Progenitor cell of endocrine pancreas (in vitro differentiated cells): ENCODE data around the gene TBXAS1. TPM values are rescaled to one million over a fixed set of nuclear protein-coding genes. Genes with fewer than 3 reads are reported as not detected.

ENCODE experiments used
- DNase-seq: peaks from one replicate; pipeline ENCODE4 v3.0.0; 2021; ENCODE audit warnings: low spot score; ENCODE audit not compliant: unreplicated experiment
- H3K27ac Mint-ChIP-seq: 2 replicates; pipeline ENCODE4 v1.8.0; 2021; ENCODE audit warnings: mild to moderate bottlenecking, moderate library complexity, mixed read lengths
- H3K27me3 Mint-ChIP-seq: 2 replicates; pipeline ENCODE4 v1.8.0; 2021; ENCODE audit warnings: mixed read lengths
- H3K36me3 Mint-ChIP-seq: 2 replicates; pipeline ENCODE4 v1.8.0; 2022; ENCODE audit warnings: mixed read lengths; ENCODE audit not compliant: insufficient read depth
- H3K4me1 Mint-ChIP-seq: 2 replicates; pipeline ENCODE4 v1.8.0; 2021; ENCODE audit warnings: low read depth, mixed read lengths
- H3K4me3 Mint-ChIP-seq: 2 replicates; pipeline ENCODE4 v1.8.0; 2021; ENCODE audit warnings: low read depth, mild to moderate bottlenecking, moderate library complexity, mixed read lengths
- H3K9me3 Mint-ChIP-seq: 2 replicates; pipeline ENCODE4 v1.8.0; 2021; ENCODE audit warnings: low read depth, mixed read lengths
- CTCF ChIP-seq: fragments of 200-600 bp; sonication (generic); IDR thresholded peaks from one replicate; pipeline ENCODE4 v1.5.0; 2021; ENCODE audit warnings: antibody characterized with exemption, mild to moderate bottlenecking; ENCODE audit not compliant: unreplicated experiment
- total RNA-seq: library from RNA; stranded (reverse); gene quantifications from 2 replicates; pipeline ENCODE4 v1.2.1, GENCODE V29; 2021

The TBXAS1 gene
- total RNA-seq, 1 donor from 2014 or later, result 10.4 TPM

- Mint-ChIP-seq H3K4me3 (no peak overlapping the region), H3K27ac (no peak overlapping the region), H3K4me1 (no peaks in the 10 kb centered on the region), H3K9me3 (no peaks in the 10 kb centered on the region), H3K36me3 (no peaks in the 10 kb centered on the region), H3K27me3 (peaks cover 12% of the 10 kb centered on the region)
- DNase-seq, result no peak
- no peak for TF ChIP-seq CTCF
Measured at GRCh38 chr7:140034421-140034820, 205.4 kb downstream of the TBXAS1 start.

- Mint-ChIP-seq H3K9me3 (no peaks in the 10 kb centered on the region), H3K27me3 (peaks cover 13% of the 10 kb centered on the region), H3K4me1 (no peaks in the 10 kb centered on the region), H3K36me3 (no peaks in the 10 kb centered on the region), H3K4me3 (no peak overlapping the region), H3K27ac (no peak overlapping the region)
- no peak for DNase-seq
- TF ChIP-seq CTCF, result no peak
Measured at GRCh38 chr7:140035400-140036223, 206.5 kb downstream of the TBXAS1 start.

GRCh38 chr7:140036224-140036962 is 207.3 kb downstream of the TBXAS1 start:
- H3K4me1 Mint-ChIP-seq, result no peaks in the 10 kb centered on the region
- H3K9me3 Mint-ChIP-seq, result no peaks in the 10 kb centered on the region
- peaks cover 17% of the 10 kb centered on the region for H3K27me3 Mint-ChIP-seq
- no peak overlapping the region for H3K27ac Mint-ChIP-seq
- no peak for TF ChIP-seq CTCF
- DNase-seq, result no peak
- H3K36me3 Mint-ChIP-seq, result no peaks in the 10 kb centered on the region
- no peak overlapping the region for H3K4me3 Mint-ChIP-seq

DNA sequence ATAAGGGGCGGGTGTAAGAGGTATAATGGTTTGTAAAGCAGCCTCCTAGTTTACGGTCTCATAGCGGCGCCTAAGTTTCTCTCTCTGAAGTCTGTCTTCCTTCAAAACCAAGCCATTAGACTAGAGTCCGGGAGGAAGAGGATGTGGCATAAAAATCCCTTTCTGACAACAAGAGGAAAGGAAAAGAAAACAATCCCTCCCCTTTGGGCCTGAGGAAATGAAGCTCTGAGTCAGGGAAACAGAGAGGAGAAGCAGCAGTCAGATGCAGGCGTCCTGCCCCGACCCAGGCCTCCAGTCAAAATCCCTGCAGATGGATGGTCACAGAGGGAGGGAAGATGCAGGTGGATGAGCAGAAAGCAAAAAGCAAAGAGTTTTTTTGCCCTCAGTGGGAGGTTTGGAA is 210.0 kb downstream of the TBXAS1 start:
- Mint-ChIP-seq H3K36me3 (no peaks in the 10 kb centered on the region), H3K9me3 (no peaks in the 10 kb centered on the region), H3K27me3 (peaks cover 21% of the 10 kb centered on the region), H3K4me1 (no peaks in the 10 kb centered on the region), H3K4me3 (no peak overlapping the region), H3K27ac (no peak overlapping the region)
- TF ChIP-seq CTCF, result no peak
- DNase-seq, result no peak

GRCh38 chr7:140039896-140040295 is 210.8 kb downstream of the TBXAS1 start:
- no peak for DNase-seq
- H3K36me3 Mint-ChIP-seq, result no peaks in the 10 kb centered on the region
- no peak overlapping the region for H3K27ac Mint-ChIP-seq
- H3K27me3 Mint-ChIP-seq, result peaks cover 21% of the 10 kb centered on the region
- no peaks in the 10 kb centered on the region for H3K9me3 Mint-ChIP-seq
- TF ChIP-seq CTCF, result no peak
- no peak overlapping the region for H3K4me3 Mint-ChIP-seq
- H3K4me1 Mint-ChIP-seq, result peaks cover 2% of the 10 kb centered on the region
